H7 (cell line): ENCODE measurements around the gene GOSR2. TPM values are rescaled to one million over a fixed set of nuclear protein-coding genes. Genes with fewer than 3 reads are reported as not detected.

ENCODE experiments used
- DNase-seq: peaks from one replicate; pipeline ENCODE4 v3.0.0; 2012
- H3K27me3 ChIP-seq: 2 replicates; pipeline ENCODE4 v1.6.0; 2011; ENCODE audit warnings: mild to moderate bottlenecking, low read length; ENCODE audit not compliant: control insufficient read depth, insufficient read depth
- H3K36me3 ChIP-seq: replicated peaks from 2 replicates; pipeline ENCODE4 v1.5.1; 2011; ENCODE audit warnings: low read length; ENCODE audit not compliant: control insufficient read depth, insufficient read depth
- H3K4me3 ChIP-seq: 2 replicates; pipeline ENCODE4 v1.5.1; 2011; ENCODE audit warnings: low read depth, mild to moderate bottlenecking, control low read depth, low read length, moderate library complexity; ENCODE audit not compliant: insufficient read depth
- total RNA-seq: library from RNA; depleted of rRNA; stranded (reverse); fragments of >200 nt; shearing (Covaris generic); gene quantifications from 2 replicates; pipeline ENCODE4 v1.2.3, GENCODE V29; 2014

The GOSR2 gene
- total RNA-seq, 1 experiment from 2014 or later = 23.2 TPM

GRCh38 chr17:46885415-46886309, 37.3 kb upstream of the GOSR2 start:
- no peak for DNase-seq
- Histone ChIP-seq H3K36me3 (no peaks in the 10 kb centered on the region), H3K27me3 (no peaks in the 10 kb centered on the region), H3K4me3 (no peak overlapping the region)

GRCh38 chr17:46886310-46886663, 36.7 kb upstream of the GOSR2 start:
- Histone ChIP-seq H3K4me3 (no peak overlapping the region), H3K36me3 (no peaks in the 10 kb centered on the region), H3K27me3 (no peaks in the 10 kb centered on the region)
- DNase-seq = no peak

GRCh38 chr17:46887717-46888116, 35.2 kb upstream of the GOSR2 start:
- Histone ChIP-seq H3K4me3 (no peak overlapping the region), H3K36me3 (no peaks in the 10 kb centered on the region), H3K27me3 (no peaks in the 10 kb centered on the region)
- no peak for DNase-seq

GRCh38 chr17:46888727-46889126, 34.2 kb upstream of the GOSR2 start:
- Histone ChIP-seq H3K4me3 (no peak overlapping the region), H3K27me3 (no peaks in the 10 kb centered on the region), H3K36me3 (no peaks in the 10 kb centered on the region)
- DNase-seq = no peak

GRCh38 chr17:46889519-46889918, 33.4 kb upstream of the GOSR2 start:
- H3K27me3 ChIP-seq = no peaks in the 10 kb centered on the region

GRCh38 chr17:46889992-46890564, 32.9 kb upstream of the GOSR2 start:
- Histone ChIP-seq H3K27me3 (no peaks in the 10 kb centered on the region), H3K4me3 (no peak overlapping the region), H3K36me3 (no peaks in the 10 kb centered on the region)
- DNase-seq = peak; percentile 60

More at GRCh38 chr17:46889519-46889918, 33.4 kb upstream of the GOSR2 start:
- Histone ChIP-seq H3K4me3 (no peak overlapping the region), H3K36me3 (no peaks in the 10 kb centered on the region)
- no peak for DNase-seq

- H3K4me3 ChIP-seq = no peak overlapping the region
- no peaks in the 10 kb centered on the region for H3K27me3 ChIP-seq
- DNase-seq = no peak
- no peaks in the 10 kb centered on the region for H3K36me3 ChIP-seq
These were observed 32.3 kb upstream of the GOSR2 start for GRCh38 chr17:46890638-46891037.

GRCh38 chr17:46892192-46892703, 30.7 kb upstream of the GOSR2 start:
- H3K27me3 ChIP-seq = no peaks in the 10 kb centered on the region
- no peak overlapping the region for H3K4me3 ChIP-seq
- no peak for DNase-seq
- H3K36me3 ChIP-seq = no peaks in the 10 kb centered on the region

- DNase-seq = no peak
- H3K4me3 ChIP-seq = no peak overlapping the region
- no peaks in the 10 kb centered on the region for H3K36me3 ChIP-seq
- H3K27me3 ChIP-seq = no peaks in the 10 kb centered on the region
These were observed 28.9 kb upstream of the GOSR2 start for GRCh38 chr17:46894024-46894423.

GRCh38 chr17:46894476-46895151, 28.3 kb upstream of the GOSR2 start:
- Histone ChIP-seq H3K36me3 (no peaks in the 10 kb centered on the region), H3K27me3 (no peaks in the 10 kb centered on the region), H3K4me3 (no peak overlapping the region)
- DNase-seq = peak; percentile 78

GRCh38 chr17:46895171-46895570, 27.8 kb upstream of the GOSR2 start:
- DNase-seq = no peak
- Histone ChIP-seq H3K27me3 (no peaks in the 10 kb centered on the region), H3K36me3 (no peaks in the 10 kb centered on the region), H3K4me3 (no peak overlapping the region)

GRCh38 chr17:46896991-46897390, 26.0 kb upstream of the GOSR2 start:
- Histone ChIP-seq H3K36me3 (no peaks in the 10 kb centered on the region), H3K27me3 (no peaks in the 10 kb centered on the region), H3K4me3 (no peak overlapping the region)
- DNase-seq = no peak

- DNase-seq = no peak
- Histone ChIP-seq H3K36me3 (no peaks in the 10 kb centered on the region), H3K27me3 (no peaks in the 10 kb centered on the region), H3K4me3 (no peak overlapping the region)
These were observed 24.6 kb upstream of the GOSR2 start for GRCh38 chr17:46898364-46898763.

- DNase-seq = no peak
- no peak overlapping the region for H3K4me3 ChIP-seq
- H3K27me3 ChIP-seq = no peaks in the 10 kb centered on the region
- no peaks in the 10 kb centered on the region for H3K36me3 ChIP-seq
These were observed 24.1 kb upstream of the GOSR2 start for GRCh38 chr17:46898860-46899259.

GRCh38 chr17:46901291-46901690, 21.7 kb upstream of the GOSR2 start:
- Histone ChIP-seq H3K36me3 (no peaks in the 10 kb centered on the region), H3K4me3 (no peak overlapping the region), H3K27me3 (no peaks in the 10 kb centered on the region)
- DNase-seq = no peak
